ENCODE measurements around the gene FTO.

Gene FTO

GRCh38 chr16:54094641-54095040 is 390.7 kb downstream of the FTO start:
- DNase-seq (ENCODE audit: low spot score), result no peak

GRCh38 chr16:54096607-54097006 is 392.7 kb downstream of the FTO start:
- no peak for DNase-seq (ENCODE audit: low spot score)

- no peak for DNase-seq (ENCODE audit: low spot score)
These were observed 393.8 kb downstream of the FTO start for GRCh38 chr16:54097774-54098173.

- DNase-seq (ENCODE audit: low spot score), result no peak
These were observed 394.3 kb downstream of the FTO start for GRCh38 chr16:54098247-54098646.

- DNase-seq (ENCODE audit: low spot score), result no peak
These were observed 395.7 kb downstream of the FTO start for GRCh38 chr16:54099627-54100026.

GRCh38 chr16:54102888-54103866 is 399.2 kb downstream of the FTO start:
- DNase-seq (ENCODE audit: low spot score), result no peak

- DNase-seq (ENCODE audit: low spot score), result no peak
These were observed 402.1 kb downstream of the FTO start for GRCh38 chr16:54106057-54106456.

GRCh38 chr16:54107583-54108202 is 403.7 kb downstream of the FTO start:
- no peak for DNase-seq (ENCODE audit: low spot score)

- DNase-seq (ENCODE audit: low spot score), result no peak
These were observed 406.3 kb downstream of the FTO start for GRCh38 chr16:54110016-54110981.

GRCh38 chr16:54112451-54113206 is 408.7 kb downstream of the FTO start:
- no peak for DNase-seq (ENCODE audit: low spot score)

- no peak for DNase-seq (ENCODE audit: low spot score)
These were observed 411.6 kb downstream of the FTO start for GRCh38 chr16:54115558-54115957.

GRCh38 chr16:54116124-54116655 is 412.2 kb downstream of the FTO start:
- no peak for DNase-seq (ENCODE audit: low spot score)

- no peak for DNase-seq (ENCODE audit: low spot score)
These were observed 414.9 kb downstream of the FTO start for GRCh38 chr16:54118846-54119245.

GRCh38 chr16:54120846-54121480 is 417.0 kb downstream of the FTO start:
- no peak for DNase-seq (ENCODE audit: low spot score)

GRCh38 chr16:54121539-54122295 is 417.8 kb downstream of the FTO start:
- DNase-seq (ENCODE audit: low spot score), result no peak

- DNase-seq (ENCODE audit: low spot score), result no peak
These were observed 419.8 kb downstream of the FTO start for GRCh38 chr16:54123766-54124165.

GRCh38 chr16:54125751-54126655 is 422.0 kb downstream of the FTO start:
- DNase-seq (ENCODE audit: low spot score), result no peak

- DNase-seq (ENCODE audit: low spot score), result no peak
These were observed 423.0 kb downstream of the FTO start for GRCh38 chr16:54126907-54127306.

Data from pons (tissue), 1 donor.